HCEC 1CT (cell line): ENCODE measurements around the gene PDK1.

Experiments
- DNase-seq: peaks from one replicate; pipeline ENCODE4 v3.0.0-alpha.2; 2017

The PDK1 gene

DNA sequence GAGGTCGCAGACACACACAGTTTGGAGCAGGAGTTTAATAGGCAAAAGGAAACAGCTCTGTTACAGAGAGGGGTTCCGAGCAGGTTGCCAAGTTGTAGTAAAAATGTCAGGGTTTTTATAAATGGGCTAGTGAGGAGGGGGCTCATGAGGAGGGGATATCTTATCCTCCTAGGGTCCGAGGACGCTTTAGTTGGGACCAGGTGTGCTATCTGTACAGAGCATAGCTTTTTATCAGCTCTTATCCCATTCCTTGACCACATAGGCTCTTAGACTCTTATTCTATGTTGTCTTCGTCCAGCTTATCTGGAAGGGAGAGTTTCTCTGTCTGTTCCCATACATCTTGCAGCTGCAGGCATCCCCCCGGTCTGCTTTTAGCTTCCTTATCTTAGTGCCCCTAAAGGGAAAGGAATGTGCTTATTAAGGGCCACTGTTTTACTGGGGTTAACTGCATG lies 44.7 kb downstream of the PDK1 start:
- DNase-seq, result no peak

DNA sequence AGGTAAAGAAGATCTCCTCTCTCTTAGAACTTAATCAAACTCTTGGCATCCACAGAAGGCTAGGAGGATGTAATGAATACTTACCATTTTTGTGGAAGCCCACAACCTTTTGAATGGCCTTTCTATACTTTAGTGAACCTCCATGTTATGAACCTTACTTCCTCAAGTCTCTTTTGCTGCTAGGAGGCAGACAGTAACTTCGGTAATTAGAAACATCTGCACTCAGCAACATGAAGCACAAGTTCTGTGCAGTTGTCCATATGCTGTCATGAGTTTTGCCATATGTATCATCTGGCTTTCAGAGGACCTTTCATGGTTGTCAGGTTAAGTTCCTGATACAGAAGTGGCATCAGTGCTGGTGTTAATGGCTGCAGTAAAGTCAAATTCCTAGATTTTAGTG lies 50.4 kb downstream of the PDK1 start:
- peak; percentile 2 for DNase-seq

DNA sequence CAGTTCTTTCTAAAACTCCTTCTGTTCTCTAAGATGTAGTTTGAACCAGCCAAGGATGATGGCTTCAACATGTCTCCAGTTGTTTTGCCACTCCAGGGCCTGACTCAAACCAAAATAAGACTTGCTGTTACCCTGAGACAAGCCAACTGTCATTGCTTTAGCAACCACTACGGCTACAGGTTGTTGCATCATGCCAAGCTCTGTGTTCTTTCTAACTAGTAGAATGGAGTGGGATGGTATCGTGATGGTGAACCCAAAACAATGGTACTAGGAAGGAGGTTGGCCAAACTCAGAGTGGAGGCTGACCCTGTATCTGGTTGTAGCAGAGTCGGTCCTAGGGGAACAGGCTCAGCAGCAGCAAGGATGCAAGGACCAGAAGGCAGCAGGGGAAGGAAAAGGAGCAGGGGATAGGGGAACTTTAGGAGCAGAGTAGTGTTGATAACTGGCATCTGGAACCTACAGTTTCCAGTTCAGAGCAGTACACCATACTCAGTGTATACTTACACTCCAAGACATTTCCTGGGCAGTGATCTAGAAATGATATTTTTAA lies 51.6 kb downstream of the PDK1 start:
- DNase-seq, result no peak

DNA sequence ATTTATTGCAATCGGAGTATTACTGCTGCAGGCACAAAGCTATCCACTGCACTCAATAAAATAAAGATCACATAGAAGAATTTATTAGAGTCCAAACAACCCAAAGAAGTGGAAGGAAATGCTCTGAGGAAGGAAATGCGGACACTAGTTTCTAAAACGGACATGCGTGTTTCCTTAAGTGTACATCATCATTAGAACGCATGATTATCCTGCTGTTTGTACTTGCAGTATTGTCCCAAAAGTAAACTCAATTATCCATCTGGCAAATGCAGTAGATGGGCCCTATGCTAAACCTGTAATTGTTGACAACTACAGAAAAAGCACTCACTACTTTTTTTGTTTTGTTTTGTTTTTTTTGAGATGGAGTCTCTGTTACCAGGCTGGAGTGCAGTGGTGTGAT lies 53.6 kb downstream of the PDK1 start:
- no peak for DNase-seq

DNA sequence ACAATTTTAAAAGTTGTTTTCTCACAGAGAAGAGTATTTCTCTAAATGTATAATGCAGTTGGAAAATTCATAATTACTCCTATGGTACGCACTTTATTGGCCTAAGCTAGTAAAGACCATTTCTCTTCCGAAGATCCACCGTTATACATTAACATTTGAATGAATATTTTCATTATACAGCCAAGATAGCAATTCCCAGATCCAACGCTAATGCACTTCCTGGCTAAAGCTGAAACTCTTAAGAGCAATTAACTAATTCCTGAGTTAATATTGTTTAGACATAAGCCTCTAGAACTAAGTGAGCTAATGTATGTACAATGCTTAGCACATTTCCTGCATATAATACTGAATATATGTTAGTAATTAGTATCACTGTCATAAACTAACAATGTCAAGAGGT lies 56.2 kb downstream of the PDK1 start:
- DNase-seq, result no peak

DNA sequence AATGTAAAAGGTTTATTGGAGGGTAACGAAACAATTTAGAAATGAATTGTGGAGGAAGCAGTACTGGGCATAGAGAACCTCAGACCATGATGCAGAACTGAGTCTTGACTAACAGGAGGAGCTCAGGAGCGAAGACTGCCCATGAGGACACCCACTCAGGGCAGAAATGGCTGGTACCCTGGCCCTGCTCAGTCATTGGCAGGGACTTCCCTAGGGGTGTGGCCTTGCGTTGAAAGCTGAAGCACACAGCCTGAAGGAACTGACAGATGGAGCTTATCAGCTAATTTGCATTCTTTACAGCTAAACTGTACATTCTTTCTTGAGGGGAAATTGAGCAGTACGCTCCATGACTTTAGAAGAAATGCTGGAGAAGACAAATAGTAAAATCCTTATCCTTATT lies 57.1 kb downstream of the PDK1 start:
- no peak for DNase-seq

DNA sequence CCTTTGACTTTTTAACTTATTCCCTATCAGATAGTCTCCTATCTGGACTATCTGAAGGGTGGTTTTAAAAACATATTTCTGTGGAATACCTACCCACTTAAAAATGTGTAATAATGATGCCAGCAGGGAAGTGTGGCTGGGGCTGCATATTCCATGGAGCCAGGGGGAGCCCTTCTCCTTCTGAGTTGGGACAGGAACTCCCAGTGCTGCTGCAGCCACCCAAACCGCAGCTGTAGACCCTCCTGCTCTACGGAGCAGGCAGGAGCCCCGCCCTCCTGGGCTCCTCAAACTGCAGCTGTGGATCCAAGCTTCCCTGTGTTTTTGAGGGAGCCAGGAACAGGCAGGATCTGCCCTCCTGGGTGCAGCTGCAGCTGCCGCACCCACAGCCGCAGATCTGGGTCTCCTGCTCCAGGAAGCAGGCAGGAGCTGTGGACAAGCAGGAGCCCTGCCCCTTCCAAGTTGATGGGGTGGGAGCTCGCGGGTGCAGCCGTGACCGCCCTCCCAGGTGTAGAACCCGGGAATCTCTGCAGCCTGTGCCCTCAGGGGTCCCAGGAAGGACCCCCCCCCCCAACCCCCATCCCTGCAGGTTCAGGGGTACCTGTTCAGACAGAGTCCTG lies 57.8 kb downstream of the PDK1 start:
- DNase-seq, result no peak

DNA sequence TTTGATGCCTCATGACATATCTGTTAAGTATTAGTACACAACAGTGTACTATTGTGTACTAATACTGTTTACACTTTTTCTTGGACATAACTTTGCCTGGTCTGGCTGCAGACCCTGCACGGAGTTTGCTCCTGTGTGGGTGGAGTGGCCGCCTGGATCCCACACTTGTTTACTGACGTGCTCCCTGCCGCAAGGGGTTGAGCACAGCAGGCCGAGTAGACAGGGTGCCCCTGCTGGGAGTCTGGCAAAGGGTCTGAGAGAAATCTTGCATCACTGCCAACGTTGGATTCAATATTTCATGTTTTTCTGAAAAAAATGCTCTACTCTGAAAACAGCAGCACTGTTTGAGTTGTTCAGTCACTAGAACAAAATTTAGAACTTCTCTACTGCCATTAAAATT lies 59.0 kb downstream of the PDK1 start:
- DNase-seq, result no peak

DNA sequence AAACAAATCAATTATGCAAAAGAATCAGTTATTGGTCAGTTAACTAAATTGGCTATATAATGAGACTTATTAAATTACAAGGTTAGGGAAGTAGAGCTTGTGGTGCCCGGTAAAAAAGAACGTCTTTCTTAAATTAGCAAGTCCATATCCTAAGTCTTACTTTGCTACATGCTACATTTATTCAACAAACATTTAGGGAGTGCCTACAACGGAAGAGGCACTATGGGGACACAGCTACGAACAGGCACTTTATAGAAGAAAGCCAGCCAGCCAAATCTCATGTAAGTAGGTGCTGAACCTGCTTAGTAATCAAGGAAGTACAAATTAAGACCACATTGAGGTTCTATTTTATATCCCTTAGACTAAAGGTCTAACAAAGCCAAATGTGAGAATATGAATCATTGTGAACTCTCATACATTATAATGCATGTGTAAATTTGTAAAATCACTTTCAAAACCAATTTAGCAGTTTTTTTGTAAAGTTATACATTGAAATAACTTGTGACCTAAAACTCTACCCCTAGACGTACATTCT lies 59.9 kb downstream of the PDK1 start:
- no peak for DNase-seq

DNA sequence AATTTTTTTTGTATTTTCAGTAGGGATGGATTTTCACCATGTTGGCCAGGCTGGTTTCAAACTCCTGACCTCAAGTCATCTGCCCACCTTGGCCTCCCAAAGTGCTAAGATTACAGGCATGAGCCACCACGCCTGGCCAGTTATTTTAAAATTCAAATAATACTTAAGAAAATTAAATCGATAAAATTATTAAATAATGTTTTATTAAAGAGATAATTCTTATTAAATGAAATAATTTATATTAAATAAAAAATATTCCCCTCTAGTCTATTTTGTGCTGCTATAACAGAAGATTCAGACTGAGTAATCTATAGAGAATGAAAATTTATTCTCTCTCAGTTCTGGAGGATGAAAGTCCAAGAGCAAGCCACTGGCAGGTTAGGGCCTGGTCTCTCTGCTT lies 61.2 kb downstream of the PDK1 start:
- DNase-seq, result no peak

DNA sequence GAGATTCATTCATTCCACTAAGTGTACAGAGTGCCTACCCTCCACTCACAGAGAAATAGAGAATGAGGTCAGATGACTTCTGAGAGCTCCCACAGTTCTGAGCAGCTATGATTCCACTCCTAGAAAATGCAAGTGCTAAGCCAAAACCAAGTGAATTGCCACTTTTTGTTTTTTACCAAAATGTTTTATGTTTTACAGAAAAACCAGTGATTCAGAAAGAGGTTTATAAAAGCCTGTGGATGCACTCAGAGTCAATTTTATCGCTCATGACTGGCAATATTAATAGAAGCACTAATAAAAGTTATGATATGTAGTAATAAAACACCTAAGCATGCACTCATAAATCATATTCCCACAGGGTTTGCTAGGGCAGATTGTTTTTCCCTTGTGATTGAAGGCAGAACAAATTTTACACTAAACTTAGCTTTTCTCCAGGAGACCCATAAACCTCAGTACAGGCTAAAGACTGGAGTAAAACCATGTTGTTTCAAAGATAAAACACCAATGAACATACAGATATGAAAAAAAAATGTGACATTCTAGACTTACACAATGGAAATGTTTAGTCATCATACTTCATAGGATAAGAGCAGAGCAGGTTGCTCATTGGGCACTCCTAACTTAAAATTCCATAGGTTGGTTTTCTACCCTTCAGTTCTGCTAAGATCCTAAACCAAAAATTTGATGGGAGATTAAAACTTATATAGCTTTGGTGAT lies 67.5 kb downstream of the PDK1 start:
- peak; percentile 68 for DNase-seq

DNA sequence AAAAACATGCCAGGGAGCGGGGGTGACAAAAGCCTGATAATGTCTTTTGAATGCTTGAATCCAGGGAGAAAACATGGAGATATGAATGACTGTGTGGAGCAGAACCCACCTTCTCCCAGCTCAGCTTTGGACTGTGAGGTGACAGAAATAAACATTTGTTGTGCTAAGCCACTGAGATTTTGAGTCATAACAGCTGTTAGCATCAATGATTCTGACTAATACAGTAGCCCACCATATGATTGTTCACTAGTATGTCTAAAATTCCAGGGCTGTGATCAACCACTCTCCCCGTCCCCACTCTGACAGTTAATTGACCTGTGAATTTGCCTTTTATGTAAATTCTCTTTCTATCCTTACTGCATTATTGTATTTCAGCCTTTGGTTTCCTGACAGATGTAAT lies 69.1 kb downstream of the PDK1 start:
- DNase-seq, result peak; percentile 56

DNA sequence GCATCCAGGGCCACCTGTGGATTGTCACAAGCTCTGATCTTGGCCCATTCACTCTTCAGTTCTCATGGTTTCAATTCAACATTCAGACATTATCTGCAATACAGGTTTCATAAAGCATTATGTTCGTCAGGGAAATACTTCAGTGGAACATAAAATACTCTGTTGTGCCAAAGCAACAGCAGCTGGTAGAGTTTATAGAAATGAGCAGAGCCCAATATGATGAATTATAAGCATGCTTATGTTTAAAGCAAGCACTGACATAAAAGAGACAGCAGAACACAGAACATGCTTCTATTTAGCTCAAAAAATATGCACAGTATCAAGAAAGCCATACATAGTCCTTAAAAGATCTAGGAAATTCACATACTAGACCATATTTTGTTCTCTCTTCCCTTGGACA lies 71.3 kb downstream of the PDK1 start:
- DNase-seq, result no peak

DNA sequence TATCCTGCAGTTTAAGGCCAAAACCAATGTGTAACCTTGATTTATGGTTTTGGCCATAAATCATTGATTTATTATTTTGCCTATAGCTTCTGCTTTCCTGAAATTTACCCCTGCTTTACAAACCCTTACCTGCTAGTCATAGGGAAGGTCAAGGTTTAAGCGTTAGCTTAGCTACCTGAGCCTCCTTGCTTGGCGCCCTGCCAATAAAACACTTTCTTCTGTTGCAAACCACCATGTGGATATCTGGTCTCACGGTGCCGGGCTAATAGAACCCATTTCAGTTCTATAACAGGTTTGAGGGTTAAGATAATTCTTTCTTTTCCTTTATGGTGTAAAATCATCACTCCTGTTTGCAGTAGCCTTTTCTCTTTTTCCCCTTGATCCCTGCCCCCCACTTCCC lies 72.2 kb downstream of the PDK1 start:
- no peak for DNase-seq

DNA sequence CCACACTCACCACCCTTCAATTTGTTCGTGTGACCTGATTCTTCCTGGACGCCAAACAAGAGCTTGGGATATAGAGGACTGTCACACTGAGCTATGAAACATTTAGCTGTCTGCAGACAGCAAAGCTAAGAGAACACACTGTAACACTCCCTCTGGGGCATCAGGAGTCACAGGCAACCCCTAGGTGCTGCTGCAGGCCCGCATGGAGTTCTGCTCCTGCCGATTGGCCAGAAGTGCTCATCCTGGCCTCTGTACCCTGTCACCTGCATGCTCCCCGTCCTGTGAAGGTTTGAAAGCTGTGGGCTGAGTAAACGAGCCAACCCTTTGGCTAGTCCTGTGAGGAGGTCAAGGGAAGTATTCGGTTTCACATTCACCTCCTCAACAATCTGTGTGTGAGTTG lies 73.7 kb downstream of the PDK1 start:
- DNase-seq, result no peak

DNA sequence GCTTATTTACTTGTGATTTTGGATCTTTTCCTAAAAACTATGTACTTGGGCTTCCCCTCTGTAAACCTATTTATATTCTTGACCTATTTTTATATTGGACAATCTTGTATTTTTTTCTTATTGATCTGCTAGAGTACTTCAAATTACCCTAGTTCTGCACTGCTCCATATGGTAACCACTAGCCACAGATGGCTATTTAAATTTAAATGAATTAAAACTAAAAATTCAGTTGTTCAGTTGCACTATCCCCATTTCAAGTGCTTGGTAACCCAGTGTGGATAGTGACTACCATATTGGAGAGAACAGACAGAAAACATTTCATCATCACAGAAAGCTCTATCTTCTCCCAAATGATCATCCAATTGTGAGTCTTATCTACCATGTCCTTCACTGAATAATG lies 74.3 kb downstream of the PDK1 start:
- DNase-seq, result no peak

DNA sequence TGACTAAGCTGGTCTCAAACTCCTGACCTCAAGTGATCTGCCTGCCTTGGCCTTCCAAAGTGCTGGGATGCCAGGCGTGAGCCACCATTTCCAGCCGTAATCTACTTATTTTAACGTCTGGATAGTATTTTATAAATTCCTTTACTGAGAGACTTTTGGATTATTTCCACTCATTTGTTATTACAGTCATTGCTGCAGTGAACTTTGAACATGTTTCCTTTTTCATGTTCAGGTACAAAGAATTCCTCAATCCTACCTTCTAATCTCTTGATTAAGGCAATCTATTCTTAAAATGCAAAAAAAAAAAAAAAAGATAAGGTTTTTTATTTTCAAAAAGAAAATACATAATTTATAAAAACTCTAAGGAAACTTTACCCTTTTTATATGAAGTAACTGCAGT lies 78.6 kb downstream of the PDK1 start:
- no peak for DNase-seq

DNA sequence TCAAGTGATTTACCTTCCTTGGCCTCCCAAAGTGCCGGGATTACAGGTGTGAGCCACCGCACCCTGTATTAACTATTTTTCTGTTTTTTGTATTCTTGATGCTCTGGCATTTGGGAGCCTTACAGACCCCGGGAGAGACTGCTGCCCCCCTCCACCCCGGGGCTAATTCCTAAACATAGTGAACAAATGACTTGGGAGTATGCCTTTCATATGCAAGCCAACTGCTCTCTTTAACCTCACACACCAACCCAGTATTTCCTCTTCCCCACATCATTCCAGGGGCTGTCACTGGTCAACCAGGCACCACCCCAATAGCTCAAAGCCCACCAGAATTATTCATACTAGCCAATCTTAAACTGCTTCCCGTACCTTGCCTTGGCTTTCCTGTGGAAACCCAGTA lies 79.7 kb downstream of the PDK1 start:
- DNase-seq, result no peak

DNA sequence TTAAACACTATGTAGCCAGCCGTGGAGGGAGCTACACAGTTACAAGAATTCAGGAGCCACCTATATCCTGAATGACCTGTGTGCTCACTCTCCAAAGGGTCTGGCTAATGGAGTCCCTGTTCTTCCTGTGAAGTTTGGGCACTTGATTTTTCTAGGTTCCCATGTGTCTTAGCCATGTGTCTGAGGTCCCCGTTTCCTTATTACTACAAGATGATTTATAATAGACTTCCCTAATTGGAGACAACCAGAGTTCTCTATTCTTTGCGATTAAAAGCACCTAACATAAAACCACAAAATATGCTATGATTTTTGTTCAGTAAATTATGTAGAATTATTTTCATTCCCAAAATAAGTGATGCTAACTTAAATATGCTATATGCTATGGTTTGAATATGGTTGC lies 83.4 kb downstream of the PDK1 start:
- DNase-seq, result no peak

DNA sequence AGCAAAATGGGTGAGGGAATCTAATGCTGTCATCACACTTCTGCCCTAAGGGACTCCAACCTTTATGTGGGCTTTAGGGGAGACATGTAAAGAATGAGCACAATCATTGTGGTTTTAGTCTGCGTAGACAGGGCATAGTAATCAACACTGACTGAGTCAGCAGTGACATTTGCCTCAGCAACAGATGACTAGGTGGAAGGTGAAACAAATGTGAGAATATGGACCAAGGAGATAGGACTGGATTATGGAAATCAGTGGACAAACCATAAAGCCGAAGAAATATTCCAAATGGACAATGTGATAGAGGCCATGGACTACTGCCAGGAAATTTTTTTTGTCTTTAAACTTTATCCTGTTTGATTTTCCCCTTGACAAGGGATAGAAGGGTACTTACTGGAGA lies 83.9 kb downstream of the PDK1 start:
- DNase-seq, result peak; percentile 93

DNA sequence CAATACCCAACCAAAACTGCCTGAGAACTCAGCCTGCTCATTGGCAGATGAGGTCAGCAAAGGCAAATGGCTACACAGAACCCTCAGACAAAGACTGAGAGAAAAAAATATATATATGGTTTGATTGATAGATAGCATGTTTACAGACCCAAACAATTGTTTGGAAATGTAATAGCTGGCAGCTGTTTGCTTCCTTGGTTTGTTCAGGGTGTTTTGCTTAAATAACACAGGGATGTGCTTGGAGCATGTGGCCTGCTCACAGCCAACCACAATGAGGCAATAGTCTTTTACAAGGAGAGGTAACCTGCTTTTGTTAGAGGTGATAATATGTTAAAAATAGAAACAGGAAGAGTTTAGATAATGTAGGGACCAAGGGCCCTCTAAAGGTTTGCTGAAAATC lies 84.5 kb downstream of the PDK1 start:
- DNase-seq, result peak; percentile 53

DNA sequence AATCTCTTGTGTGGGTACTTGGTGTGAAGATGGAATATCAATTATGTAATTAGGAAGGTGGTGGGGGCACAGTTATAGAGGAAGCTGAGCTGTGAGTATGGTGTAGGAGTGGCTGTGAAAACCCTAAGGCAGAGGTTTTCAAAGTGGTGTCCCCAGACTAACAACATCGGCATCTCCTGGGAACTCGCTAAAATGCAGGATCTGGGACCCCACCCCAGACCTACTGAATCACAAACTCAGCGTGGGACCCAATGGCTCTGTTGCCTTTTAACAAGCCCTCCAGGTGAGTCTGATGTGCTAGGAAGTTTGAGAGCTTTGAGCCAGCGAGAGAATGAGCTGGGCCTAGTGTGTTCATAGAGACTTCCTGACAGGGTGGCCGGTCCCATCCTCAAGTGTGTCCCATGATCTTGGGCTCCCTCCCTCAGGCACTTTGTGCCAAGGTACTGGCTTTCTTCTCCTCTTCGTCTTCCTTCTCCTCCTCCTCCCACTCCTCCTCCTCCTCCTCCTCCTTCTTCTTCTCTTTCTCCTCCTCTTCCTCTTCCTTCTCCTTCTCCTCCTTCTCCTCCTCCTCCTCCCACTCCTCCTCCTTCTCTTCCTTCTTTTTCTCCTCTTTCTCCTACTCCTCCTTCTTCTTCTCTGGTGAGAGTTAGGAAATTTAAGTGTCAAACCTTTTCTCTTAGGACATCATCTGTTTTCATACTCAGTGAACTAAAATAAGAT lies 86.6 kb downstream of the PDK1 start:
- no peak for DNase-seq

DNA sequence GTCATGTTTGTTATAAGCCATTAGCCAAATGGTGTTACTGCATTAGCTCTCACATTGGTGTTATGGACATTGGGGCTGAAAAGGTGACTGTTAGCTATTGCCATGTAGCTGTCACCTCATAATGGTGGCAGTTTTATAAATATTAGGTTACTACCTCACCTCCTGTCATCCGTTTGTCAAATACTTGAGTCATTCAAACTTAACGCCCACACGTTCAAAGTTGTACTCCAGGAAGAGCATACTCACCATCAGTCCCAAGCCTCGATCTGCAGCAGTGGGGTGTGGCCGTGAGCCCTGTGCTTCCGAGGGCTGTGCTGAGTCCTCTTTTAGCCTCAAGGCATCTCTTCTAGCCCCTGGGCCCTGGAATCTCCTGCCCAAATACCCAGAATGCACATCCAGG lies 87.3 kb downstream of the PDK1 start:
- DNase-seq, result peak; percentile 81

DNA sequence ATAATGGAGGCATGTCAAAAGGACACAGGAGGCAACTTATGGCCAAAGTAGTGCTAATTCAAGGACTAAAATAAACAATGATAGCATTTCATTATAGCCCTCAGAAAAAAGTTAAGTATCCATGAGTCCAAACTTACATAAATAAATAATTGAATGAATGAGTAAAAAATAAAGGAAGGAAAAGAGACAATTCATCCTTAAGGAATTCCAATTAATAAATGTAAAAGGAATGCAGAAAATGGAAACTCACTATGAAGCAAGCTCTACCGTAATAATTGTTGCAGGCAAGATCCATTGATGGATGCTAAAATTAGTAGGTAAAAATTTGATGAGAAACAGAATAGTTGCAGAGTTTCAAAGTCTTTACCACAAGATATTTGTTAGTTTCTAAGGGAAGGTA lies 91.5 kb downstream of the PDK1 start:
- DNase-seq, result peak; percentile 88
